22Rv1 (cell line): Measurements from ENCODE around the gene CCDC188.

Source experiments
- H3K27ac ChIP-seq: fragments of 450-650 bp; 2 replicates; pipeline ENCODE4 v1.5.1; 2017
- ZFX ChIP-seq: fragments of 450-650 bp; IDR thresholded peaks from 2 replicates; pipeline ENCODE4 v1.6.1; 2017; ENCODE audit warnings: antibody characterized with exemption, borderline replicate concordance
- TF ChIP-seq, protein P1 (sequence below): fragments of 450-650 bp; IDR thresholded peaks from 2 replicates; pipeline ENCODE4 v1.5.1; 2017; ENCODE audit warnings: mild to moderate bottlenecking

CCDC188 gene

DNA sequence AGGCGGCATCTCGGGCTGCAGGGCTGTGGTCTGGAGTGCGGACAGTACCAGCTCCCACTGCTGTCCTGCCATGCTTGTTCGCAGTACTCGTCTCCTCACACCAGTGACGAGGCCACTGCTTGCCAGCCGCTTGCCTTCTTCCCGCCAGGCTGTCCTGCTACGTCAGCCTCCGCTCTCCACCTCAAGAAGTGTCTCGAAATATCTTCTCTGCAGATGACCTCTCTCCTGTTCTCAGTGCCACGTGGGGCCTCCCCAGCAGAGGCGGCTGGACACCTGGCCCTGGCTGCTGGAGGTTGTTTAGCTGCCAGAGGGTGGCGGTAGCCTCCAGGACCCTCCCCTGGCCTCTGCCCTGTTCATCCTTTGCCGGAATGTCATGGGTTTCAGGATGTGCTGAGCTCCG is 3.1 kb upstream of the CCDC188 start:
- TF ChIP-seq ZFX, result no peak
- TF ChIP-seq, protein P1, sequence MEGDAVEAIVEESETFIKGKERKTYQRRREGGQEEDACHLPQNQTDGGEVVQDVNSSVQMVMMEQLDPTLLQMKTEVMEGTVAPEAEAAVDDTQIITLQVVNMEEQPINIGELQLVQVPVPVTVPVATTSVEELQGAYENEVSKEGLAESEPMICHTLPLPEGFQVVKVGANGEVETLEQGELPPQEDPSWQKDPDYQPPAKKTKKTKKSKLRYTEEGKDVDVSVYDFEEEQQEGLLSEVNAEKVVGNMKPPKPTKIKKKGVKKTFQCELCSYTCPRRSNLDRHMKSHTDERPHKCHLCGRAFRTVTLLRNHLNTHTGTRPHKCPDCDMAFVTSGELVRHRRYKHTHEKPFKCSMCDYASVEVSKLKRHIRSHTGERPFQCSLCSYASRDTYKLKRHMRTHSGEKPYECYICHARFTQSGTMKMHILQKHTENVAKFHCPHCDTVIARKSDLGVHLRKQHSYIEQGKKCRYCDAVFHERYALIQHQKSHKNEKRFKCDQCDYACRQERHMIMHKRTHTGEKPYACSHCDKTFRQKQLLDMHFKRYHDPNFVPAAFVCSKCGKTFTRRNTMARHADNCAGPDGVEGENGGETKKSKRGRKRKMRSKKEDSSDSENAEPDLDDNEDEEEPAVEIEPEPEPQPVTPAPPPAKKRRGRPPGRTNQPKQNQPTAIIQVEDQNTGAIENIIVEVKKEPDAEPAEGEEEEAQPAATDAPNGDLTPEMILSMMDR, result no peak
- no peak overlapping the region for H3K27ac ChIP-seq

GRCh38 chr22:20152464-20152890 is 1.6 kb upstream of the CCDC188 start:
- no peak for TF ChIP-seq ZFX
- TF ChIP-seq, protein P1, result no peak
- no peak overlapping the region for H3K27ac ChIP-seq

GRCh38 chr22:20151276-20151588 is 377 bp upstream of the CCDC188 start:
- TF ChIP-seq ZFX, result no peak
- TF ChIP-seq, protein P1, result no peak

DNA sequence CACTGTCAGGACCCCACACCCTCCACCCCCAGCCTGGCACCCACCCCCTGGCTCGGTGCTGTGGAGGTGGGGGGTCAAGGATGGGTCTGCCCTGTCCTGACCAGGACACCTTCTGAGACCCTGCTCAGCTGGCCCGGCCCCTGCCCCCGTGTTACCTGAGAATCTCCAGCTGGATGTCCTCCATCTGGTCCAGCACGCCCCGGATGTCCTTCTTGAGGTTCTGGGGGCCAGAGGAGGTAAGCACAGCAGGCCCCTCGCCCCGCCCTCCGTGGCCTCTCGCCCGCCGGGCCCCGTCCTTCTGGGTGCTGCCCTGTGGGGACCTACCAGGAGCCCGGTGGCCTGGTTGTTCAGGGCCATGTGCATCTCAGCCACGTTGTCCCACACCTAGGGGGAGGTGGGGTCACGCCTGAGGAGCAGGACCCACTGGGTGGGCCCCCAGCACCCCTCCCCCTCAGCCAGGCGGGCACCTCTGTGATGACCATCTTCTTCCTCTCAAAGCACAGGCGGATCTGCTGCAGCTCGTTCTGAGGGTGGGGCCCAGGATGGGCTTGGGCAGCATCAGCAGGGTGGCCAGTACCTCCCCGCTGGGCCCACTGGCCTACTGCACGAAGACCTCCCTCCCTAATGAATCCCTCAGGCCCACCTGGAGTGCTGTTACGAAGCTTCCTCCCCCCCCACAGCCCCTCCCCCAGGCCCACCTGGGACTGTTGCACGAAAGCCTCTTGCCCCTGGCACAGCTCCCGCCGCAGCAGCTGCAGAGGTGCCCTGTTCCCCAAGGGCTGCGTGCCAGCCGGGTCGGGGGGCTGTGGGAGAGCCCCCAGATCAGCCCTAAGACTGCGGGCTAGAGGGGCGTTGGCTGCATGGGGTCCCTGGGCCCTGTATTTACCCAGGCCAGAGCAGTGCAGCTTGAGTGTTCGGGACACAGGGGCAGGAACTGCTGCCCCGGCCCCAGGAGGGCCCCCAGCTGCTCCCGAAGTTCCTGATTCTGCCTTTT is 1.3 kb downstream of the CCDC188 start:
- H3K27ac ChIP-seq, result no peak overlapping the region
- TF ChIP-seq, protein P1, result no peak
- TF ChIP-seq ZFX, result no peak

More at GRCh38 chr22:20151276-20151588, 377 bp upstream of the CCDC188 start:
- no peak overlapping the region for H3K27ac ChIP-seq

GRCh38 chr22:20148414-20148813 is 2.4 kb downstream of the CCDC188 start:
- H3K27ac ChIP-seq, result no peak overlapping the region
- TF ChIP-seq ZFX, result no peak
- TF ChIP-seq, protein P1, result no peak

DNA sequence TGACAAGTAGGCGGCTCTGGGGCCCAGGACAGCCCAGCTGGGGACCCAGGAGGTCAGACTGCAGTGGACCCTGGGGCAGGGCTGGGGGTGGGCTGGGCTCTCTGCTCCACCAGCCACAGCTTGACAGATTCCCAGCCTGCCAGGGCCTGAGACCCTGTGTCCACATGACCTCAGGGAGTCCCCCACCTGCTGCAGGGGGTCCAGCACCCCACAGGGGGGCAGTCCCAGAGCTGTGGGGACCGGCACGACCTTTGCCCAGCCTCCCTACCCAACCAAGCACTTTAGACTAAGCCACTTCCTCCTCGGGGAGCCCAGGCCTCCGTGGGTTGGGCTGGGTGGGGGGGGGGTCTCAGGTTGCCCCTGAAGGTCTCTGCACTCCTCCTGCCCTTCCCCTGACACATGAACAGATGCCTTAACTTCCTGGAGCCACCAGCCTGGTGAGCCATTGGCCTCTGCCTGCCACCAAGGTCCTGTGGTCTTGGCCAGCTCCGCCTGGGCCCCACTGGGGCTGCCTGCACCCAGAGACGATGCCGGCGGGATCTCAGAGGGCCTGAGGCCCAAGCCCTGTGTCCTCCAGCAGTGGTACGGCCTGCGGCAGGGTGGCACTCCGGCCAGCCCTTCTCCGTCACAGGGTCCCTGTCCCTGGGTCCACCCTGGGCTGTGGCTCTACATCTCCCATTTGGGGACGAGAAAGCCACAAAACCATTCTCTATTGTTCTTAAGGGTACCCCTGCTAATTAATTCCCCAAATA is 3.4 kb downstream of the CCDC188 start:
- H3K27ac ChIP-seq, result no peak overlapping the region
- TF ChIP-seq, protein P1, result no peak
- TF ChIP-seq ZFX, result no peak
